Activated T-cell treated with anti-CD3 and anti-CD28 coated beads, Interleukin-2, amount 50 U/mL, for 48 hours (primary cell): ENCODE results near the gene LAMP1.
A peak's percentile ranks its signal among the peaks of the same experiment; 100 is the strongest.
"Not testable (repeated sequence)": the region's sequence is repeated elsewhere in the genome, so short reads cannot be mapped to it uniquely, and the experiment has no call there.

ENCODE experiments used
- DNase-seq, 2 experiments: peaks; one replicate each; pipeline ENCODE4 v3.0.0-alpha.2; 2020

The LAMP1 gene

GRCh38 chr13:113357529-113357928, 60.5 kb downstream of the LAMP1 start:
- no peak for DNase-seq

- DNase-seq: no peak
Measured at GRCh38 chr13:113358653-113359190, 61.7 kb downstream of the LAMP1 start.

GRCh38 chr13:113359571-113359970, 62.5 kb downstream of the LAMP1 start:
- DNase-seq: no peak

- no peak for DNase-seq
Measured at GRCh38 chr13:113360446-113360845, 63.4 kb downstream of the LAMP1 start.

- no peak for DNase-seq
Measured at GRCh38 chr13:113361406-113361805, 64.4 kb downstream of the LAMP1 start.

GRCh38 chr13:113364311-113364889, 67.4 kb downstream of the LAMP1 start:
- peak in 1 of 2 experiments; percentile 23 for DNase-seq

- DNase-seq: no peak
Measured at GRCh38 chr13:113364901-113365582, 68.0 kb downstream of the LAMP1 start.

- DNase-seq: no peak
Measured at GRCh38 chr13:113365583-113365970, 68.5 kb downstream of the LAMP1 start.

GRCh38 chr13:113365971-113366588, 69.0 kb downstream of the LAMP1 start:
- DNase-seq: no peak

GRCh38 chr13:113367020-113367560, 70.1 kb downstream of the LAMP1 start:
- no peak for DNase-seq

GRCh38 chr13:113367771-113368170, 70.7 kb downstream of the LAMP1 start:
- DNase-seq: no peak

GRCh38 chr13:113368353-113368752, 71.3 kb downstream of the LAMP1 start:
- not testable (repeated sequence) for DNase-seq

GRCh38 chr13:113369189-113369588, 72.2 kb downstream of the LAMP1 start:
- DNase-seq: no peak

GRCh38 chr13:113369881-113370280, 72.8 kb downstream of the LAMP1 start:
- DNase-seq: no peak

GRCh38 chr13:113371061-113371460, 74.0 kb downstream of the LAMP1 start:
- no peak for DNase-seq

GRCh38 chr13:113371701-113372100, 74.7 kb downstream of the LAMP1 start:
- DNase-seq: not testable (repeated sequence)
